GM19240 (cell line): Measurements from ENCODE around the gene CAP2.
"Not testable (repeated sequence)": the region's sequence is repeated elsewhere in the genome, so short reads cannot be mapped to it uniquely, and the experiment has no call there.

Experiments used
- DNase-seq: peaks from one replicate; pipeline ENCODE4 v3.0.0; 2011; ENCODE audit warnings: low spot score; ENCODE audit not compliant: insufficient read length

The CAP2 gene

GRCh38 chr6:17574866-17575560 lies 181.6 kb downstream of the CAP2 start:
- no peak for DNase-seq

DNA sequence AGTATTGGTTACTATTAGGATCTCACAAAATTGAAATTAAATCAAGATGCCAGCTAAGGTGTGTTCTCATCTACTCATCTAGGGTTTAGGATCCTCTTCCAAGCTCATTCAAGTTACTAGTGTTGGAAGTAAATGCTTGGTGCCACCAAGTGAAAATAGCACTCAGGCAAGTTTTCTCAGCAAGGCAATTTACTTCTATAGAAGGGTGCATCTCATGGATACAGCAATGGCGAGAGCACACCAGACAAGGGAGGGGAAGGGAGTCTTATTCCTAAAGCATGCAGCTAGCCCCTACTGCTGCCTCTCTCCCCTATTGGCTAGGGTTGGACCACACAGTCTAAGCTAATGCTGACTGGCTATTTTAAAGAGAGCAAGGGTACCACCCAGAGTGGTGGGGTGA lies 183.7 kb downstream of the CAP2 start:
- DNase-seq, result no peak

DNA sequence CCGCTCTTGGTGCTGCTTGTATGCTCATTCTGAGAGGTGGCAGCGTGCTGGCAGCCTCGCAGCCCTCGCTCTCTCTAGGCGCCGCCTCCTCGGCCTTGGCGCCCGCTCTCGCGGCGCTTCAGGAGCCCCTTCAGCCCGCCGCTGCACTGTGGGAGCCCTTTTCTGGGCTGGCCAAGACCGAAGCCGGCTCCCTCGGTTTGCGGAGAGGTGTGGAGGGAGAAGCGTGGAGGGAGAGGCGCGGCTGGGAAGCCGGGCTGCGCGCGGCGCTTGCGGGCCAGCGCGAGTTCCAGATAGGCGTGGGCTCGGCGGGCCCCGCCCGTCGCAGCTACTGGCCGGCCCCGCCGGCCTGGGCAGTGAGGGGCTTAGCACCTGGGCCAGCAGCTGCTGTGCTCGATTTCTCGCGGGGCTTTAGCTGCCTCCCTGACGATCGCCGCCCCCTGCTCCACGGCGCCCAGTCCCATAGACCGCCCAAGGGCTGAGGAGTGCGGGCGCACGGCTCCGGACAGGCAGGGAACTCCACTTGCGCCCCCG lies 187.2 kb downstream of the CAP2 start:
- DNase-seq, result no peak

- not testable (repeated sequence) for DNase-seq
These were observed 187.9 kb downstream of the CAP2 start for GRCh38 chr6:17581282-17581681.

DNA sequence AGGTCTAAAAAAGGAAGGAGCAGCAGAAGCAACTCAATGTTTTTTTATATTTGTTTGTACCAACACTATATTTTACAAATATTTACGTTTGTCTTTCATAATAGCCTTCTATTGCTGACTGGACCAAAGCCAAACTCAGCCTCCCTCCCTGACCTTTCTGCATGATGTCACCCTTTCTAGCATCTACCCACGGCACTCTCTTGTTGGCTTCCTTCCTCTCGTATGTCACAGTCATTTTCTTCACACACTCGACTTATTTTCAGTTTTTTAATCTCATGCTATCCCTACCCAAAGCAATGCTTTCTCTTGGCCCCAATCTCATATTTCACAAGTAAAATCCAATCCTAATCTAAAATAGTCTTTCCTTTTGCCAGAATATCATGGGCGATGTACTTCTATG lies 190.4 kb downstream of the CAP2 start:
- DNase-seq, result no peak

GRCh38 chr6:17584241-17584803 lies 190.9 kb downstream of the CAP2 start:
- peak; percentile 26 for DNase-seq

DNA sequence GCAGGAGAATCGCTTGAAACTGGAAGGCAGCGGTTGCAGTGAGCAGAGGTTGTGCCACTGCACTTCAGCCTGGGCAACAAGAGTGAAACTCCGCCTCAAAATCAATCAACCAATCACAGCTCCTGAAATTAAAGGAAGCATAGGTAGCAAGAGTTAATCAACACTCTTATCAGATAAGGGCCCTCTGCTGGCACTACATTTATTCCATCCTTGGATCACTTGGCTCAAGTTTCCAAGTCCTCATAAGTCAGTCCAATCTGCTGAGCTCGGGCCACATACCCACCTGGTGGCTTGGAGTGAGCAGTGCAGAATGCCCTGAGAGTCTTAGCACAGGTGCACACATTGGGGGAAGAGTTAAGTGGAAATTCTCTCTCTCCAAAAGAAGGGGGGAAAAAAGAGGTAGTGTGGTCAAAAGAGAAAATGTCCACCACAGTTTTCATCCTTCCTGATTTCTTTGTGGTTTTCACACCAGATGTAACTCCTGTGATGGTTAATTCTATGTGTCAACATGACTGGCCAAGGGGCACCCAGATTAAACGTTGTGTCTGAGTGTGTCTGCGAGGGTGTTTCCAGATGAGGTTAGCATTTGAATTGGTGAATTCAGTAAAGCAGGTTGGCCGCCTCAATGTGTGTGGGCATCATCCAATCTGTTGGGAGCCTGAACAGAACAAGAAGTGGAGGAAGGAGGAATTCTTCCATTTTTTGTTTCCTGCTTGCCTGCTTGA lies 192.5 kb downstream of the CAP2 start:
- DNase-seq, result no peak

DNA sequence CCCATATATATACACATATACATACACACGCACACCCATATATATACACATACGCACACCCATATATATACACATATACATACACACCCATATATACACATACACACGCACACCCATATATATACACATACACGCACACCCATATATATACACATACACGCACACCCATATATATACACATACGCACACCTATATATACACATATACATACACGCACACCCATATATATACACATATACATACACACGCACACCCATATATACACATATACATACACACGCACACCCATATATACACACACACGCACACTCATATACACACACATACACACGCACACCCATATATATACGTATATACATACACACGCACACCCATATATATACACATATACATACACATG lies 193.2 kb downstream of the CAP2 start:
- DNase-seq, result not testable (repeated sequence)

- DNase-seq, result no peak
These were observed 194.6 kb downstream of the CAP2 start for GRCh38 chr6:17588011-17588410.

DNA sequence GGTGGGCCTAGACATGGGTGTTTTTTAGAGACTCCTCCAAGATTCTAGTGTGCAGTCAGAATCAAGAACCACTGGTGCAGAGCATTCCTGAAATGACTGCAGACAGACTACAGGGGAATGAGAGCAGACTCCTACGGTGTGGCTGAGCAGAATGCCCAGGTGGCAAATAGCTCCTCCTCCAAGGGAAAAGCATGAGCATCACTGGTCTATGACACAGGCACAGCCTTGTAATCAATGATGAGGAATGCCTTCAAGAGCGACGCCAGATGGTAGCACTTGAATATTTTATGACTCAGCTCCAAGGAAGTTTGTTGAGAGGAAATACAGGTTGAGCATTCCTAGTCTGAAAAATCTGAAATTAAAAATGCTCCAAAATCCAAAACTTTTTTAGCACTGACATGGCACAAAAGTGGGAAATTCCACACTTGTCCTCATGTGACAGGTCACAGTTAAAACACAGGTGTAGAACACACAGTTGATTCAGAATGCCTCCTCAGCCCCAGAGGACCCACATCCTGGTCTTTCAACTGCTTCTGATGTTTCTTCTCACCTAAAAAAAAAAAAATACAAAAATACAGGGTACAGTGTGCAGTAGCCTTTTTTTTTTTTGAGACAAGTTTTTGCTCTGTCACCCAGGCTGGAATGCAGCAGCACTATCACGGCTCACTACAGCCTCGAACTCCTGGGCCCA lies 196.2 kb downstream of the CAP2 start:
- DNase-seq, result no peak

DNA sequence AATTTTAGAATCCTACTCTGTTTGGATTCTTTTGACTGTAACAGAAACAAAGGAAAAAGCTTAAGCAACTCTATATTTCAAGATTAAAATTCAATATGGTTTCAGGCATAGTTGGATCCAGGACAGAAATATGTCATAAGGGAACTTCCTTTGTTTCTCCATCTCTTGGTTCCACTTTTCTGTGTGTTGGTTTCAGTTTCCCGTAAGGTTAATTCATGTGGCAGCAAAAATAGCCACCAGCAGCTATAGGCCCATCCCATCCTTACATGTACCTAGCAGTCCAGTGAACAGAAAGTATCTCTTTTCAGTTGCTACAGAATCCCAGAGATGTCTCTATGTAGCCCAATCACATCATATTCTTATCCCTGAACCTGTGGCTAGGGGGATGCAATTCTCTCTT lies 197.9 kb downstream of the CAP2 start:
- no peak for DNase-seq

- DNase-seq, result no peak
These were observed 199.9 kb downstream of the CAP2 start for GRCh38 chr6:17593246-17593645.

DNA sequence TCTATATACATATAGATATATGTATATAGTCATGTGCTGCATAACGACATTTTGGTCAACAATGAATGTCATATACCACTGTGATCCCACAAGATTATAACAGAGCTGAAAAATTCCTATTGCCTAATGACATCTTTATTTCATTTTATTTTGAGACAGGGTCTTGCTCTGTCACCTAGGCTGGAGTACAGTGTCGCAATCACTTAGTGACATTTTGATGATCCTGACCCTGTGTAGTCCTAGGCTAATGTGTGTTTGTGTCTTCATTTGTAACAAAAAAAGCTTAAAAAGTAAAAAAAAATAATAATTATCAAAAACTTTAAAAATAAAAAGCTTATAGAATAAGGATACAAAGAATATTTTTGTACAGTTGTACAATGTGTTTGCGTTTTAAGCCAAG lies 202.7 kb downstream of the CAP2 start:
- no peak for DNase-seq

GRCh38 chr6:17599877-17600526 lies 206.6 kb downstream of the CAP2 start, which contains the start of gene FAM8A1:
Gene FAM8A1 (plus strand): TSS chr6:17600302. CDS start chr6:17600410, 108 bp downstream.
- peak; percentile 64 for DNase-seq

GRCh38 chr6:17600527-17601385 lies 207.4 kb downstream of the CAP2 start:
- peak; percentile 1 for DNase-seq

- no peak for DNase-seq
These were observed 207.9 kb downstream of the CAP2 start for GRCh38 chr6:17601386-17601703.

GRCh38 chr6:17602888-17603287 lies 209.5 kb downstream of the CAP2 start:
- DNase-seq, result no peak

GRCh38 chr6:17606606-17607005 lies 213.2 kb downstream of the CAP2 start:
- no peak for DNase-seq
